HepG2 (cell line): ENCODE data around the gene CAPZB. TPM values are rescaled to one million over a fixed set of nuclear protein-coding genes. Genes with fewer than 3 reads are reported as not detected.
A peak's percentile ranks its signal among the peaks of the same experiment; 100 is the strongest.

Experiments
- ATRX ChIP-seq: sonication (generic); formaldehyde crosslinking; IDR thresholded peaks from 2 replicates; pipeline ENCODE4 v1.4.0; 2020; ENCODE audit warnings: missing genetic modification reagents, borderline replicate concordance
- FOSL1 ChIP-seq: sonication (generic); formaldehyde crosslinking; IDR thresholded peaks from 2 replicates; pipeline ENCODE4 v1.9.0; 2021; ENCODE audit warnings: missing genetic modification reagents, borderline replicate concordance
- FOXK1 ChIP-seq: sonication (generic); formaldehyde crosslinking; IDR thresholded peaks from 2 replicates; pipeline ENCODE4 v1.4.0; 2020; ENCODE audit warnings: low read depth, missing genetic modification reagents, borderline replicate concordance
- ISL2 ChIP-seq: sonication (generic); formaldehyde crosslinking; IDR thresholded peaks from 2 replicates; pipeline ENCODE4 v1.5.0; 2020; ENCODE audit warnings: missing genetic modification reagents
- MED1 ChIP-seq: sonication (generic); formaldehyde crosslinking; IDR thresholded peaks from 2 replicates; pipeline ENCODE4 v1.4.0; 2020; ENCODE audit warnings: missing genetic modification reagents
- PHF21A ChIP-seq: sonication (generic); formaldehyde crosslinking; IDR thresholded peaks from 2 replicates; pipeline ENCODE4 v1.5.0; 2020; ENCODE audit warnings: mild to moderate bottlenecking, missing genetic modification reagents
- SCMH1 ChIP-seq: sonication (generic); formaldehyde crosslinking; IDR thresholded peaks from 2 replicates; pipeline ENCODE4 v1.9.0; 2021; ENCODE audit warnings: missing genetic modification reagents, mild to moderate bottlenecking, borderline replicate concordance
- TOE1 ChIP-seq: sonication (generic); formaldehyde crosslinking; IDR thresholded peaks from 2 replicates; pipeline ENCODE4 v1.4.0; 2020; ENCODE audit warnings: mild to moderate bottlenecking, missing genetic modification reagents
- ZFP36L1 ChIP-seq: sonication (generic); formaldehyde crosslinking; IDR thresholded peaks from 2 replicates; pipeline ENCODE4 v1.8.0; 2022; ENCODE audit warnings: mild to moderate bottlenecking, missing genetic modification reagents, moderate library complexity
- ZNF33A ChIP-seq: sonication (generic); formaldehyde crosslinking; IDR thresholded peaks from 2 replicates; pipeline ENCODE4 v1.5.1; 2020; ENCODE audit warnings: missing genetic modification reagents, mild to moderate bottlenecking, moderate library complexity, borderline replicate concordance
- ZNF501 ChIP-seq: sonication (generic); formaldehyde crosslinking; IDR thresholded peaks from 2 replicates; pipeline ENCODE4 v1.5.1; 2020; ENCODE audit warnings: mild to moderate bottlenecking, moderate library complexity, missing genetic modification reagents
- ZNF510 ChIP-seq: sonication (generic); formaldehyde crosslinking; IDR thresholded peaks from 2 replicates; pipeline ENCODE4 v1.4.0; 2020; ENCODE audit warnings: low read depth, mild to moderate bottlenecking, missing genetic modification reagents
- ZNF557 ChIP-seq: sonication (generic); formaldehyde crosslinking; IDR thresholded peaks from 2 replicates; pipeline ENCODE4 v1.4.0; 2020; ENCODE audit warnings: missing genetic modification reagents
- ZNF616 ChIP-seq: sonication (generic); formaldehyde crosslinking; IDR thresholded peaks from 2 replicates; pipeline ENCODE4 v1.5.0; 2020; ENCODE audit warnings: low read depth, mild to moderate bottlenecking, missing genetic modification reagents
- ZNF747 ChIP-seq: sonication (generic); formaldehyde crosslinking; IDR thresholded peaks from 2 replicates; pipeline ENCODE4 v1.8.1; 2023; ENCODE audit warnings: missing genetic modification reagents, mild to moderate bottlenecking, borderline replicate concordance
- ZSCAN20 ChIP-seq: sonication (generic); formaldehyde crosslinking; IDR thresholded peaks from 2 replicates; pipeline ENCODE4 v1.4.0; 2020; ENCODE audit warnings: missing genetic modification reagents, mild to moderate bottlenecking, borderline replicate concordance
- polyA plus RNA-seq, 8 experiments: library from polyadenylated mRNA; depleted of rRNA in 3 of 8; stranded (reverse) in 7 of 8; unstranded in 1 of 8; fragments of >200 nt; fragmentation: Illumina TruSeq in 4 of 8; extraction: Trizol in 4 of 8; gene quantifications; 2 replicates each; pipeline versions ENCODE4 v1.2.1 to v1.2.3, GENCODE V29; 2011 to 2016; ENCODE audit warnings: low read depth in 4 of 8, missing spikeins in 1 of 8, mixed read lengths in 1 of 8; ENCODE audit not compliant: insufficient read depth in 1 of 8
- total RNA-seq, 5 experiments: library from RNA; depleted of rRNA; stranded (reverse); fragments of >200 nt; fragmentation: Illumina TruSeq; extraction: Trizol; gene quantifications; 2 replicates each; pipeline ENCODE4 v1.2.3, GENCODE V29; 2016; ENCODE audit warnings: low read depth in 1 of 5
- TF ChIP-seq, protein P1 (sequence below): IDR thresholded peaks from 2 replicates; pipeline ENCODE4 v1.6.1; 2016; ENCODE audit warnings: missing compliant biosample characterization, missing genetic modification reagents, borderline replicate concordance
- TF ChIP-seq, protein P2 (sequence below): IDR thresholded peaks from 2 replicates; pipeline ENCODE4 v1.4.0; 2020; ENCODE audit warnings: mild to moderate bottlenecking, missing genetic modification reagents

CAPZB gene
- total and polyA plus RNA-seq, 2 of the 13 experiments (the other 11 are each of a cell fraction or from before 2014, with no cell fraction given) = 58.9 to 76.9 TPM

DNA sequence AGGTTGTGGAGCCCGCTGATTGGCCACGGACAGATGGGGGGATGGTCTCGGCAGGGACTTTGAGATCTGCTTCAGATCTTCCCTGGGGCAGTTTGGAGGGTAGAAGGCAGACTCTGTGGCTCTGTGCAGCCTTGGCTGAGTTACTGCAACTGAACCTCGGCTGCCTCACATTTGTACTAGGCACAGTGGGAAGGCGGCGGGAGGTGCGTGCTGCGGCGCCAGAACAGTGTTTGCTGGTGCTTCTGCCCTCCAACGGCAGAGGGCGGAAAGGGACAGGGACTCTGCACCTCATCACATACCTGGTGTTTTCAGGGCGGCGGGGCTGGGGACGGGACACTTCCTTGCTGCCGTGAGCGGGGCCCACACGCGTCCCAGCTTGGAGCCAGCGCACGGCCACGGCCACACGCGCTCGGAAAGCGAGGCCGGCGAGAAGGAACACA lies 147.0 kb downstream of the CAPZB start (continued):
- TF ChIP-seq, protein P1, sequence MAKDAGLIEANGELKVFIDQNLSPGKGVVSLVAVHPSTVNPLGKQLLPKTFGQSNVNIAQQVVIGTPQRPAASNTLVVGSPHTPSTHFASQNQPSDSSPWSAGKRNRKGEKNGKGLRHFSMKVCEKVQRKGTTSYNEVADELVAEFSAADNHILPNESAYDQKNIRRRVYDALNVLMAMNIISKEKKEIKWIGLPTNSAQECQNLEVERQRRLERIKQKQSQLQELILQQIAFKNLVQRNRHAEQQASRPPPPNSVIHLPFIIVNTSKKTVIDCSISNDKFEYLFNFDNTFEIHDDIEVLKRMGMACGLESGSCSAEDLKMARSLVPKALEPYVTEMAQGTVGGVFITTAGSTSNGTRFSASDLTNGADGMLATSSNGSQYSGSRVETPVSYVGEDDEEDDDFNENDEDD (CRISPR knock-in tag) = peak; percentile 72; the same call in 1 of the 2 replicates
- no peak for TF ChIP-seq ZNF33A (CRISPR knock-in tag)
- no peak for TF ChIP-seq ZNF510 (CRISPR knock-in tag)
- TF ChIP-seq ZNF557 (CRISPR knock-in tag) = no peak
- TF ChIP-seq TOE1 (CRISPR knock-in tag) = no peak
- no peak for TF ChIP-seq SCMH1
- TF ChIP-seq FOSL1 (CRISPR knock-in tag) = no peak
- 0 out of 2 replicates have a peak, but pooled peaks have one; percentile 19 for TF ChIP-seq ZFP36L1 (CRISPR knock-in tag)
- no peak for TF ChIP-seq ISL2 (CRISPR knock-in tag)
- TF ChIP-seq FOXK1 (CRISPR knock-in tag) = no peak
- peak; percentile 68 for TF ChIP-seq MED1 (CRISPR knock-in tag)
- TF ChIP-seq, protein P2, sequence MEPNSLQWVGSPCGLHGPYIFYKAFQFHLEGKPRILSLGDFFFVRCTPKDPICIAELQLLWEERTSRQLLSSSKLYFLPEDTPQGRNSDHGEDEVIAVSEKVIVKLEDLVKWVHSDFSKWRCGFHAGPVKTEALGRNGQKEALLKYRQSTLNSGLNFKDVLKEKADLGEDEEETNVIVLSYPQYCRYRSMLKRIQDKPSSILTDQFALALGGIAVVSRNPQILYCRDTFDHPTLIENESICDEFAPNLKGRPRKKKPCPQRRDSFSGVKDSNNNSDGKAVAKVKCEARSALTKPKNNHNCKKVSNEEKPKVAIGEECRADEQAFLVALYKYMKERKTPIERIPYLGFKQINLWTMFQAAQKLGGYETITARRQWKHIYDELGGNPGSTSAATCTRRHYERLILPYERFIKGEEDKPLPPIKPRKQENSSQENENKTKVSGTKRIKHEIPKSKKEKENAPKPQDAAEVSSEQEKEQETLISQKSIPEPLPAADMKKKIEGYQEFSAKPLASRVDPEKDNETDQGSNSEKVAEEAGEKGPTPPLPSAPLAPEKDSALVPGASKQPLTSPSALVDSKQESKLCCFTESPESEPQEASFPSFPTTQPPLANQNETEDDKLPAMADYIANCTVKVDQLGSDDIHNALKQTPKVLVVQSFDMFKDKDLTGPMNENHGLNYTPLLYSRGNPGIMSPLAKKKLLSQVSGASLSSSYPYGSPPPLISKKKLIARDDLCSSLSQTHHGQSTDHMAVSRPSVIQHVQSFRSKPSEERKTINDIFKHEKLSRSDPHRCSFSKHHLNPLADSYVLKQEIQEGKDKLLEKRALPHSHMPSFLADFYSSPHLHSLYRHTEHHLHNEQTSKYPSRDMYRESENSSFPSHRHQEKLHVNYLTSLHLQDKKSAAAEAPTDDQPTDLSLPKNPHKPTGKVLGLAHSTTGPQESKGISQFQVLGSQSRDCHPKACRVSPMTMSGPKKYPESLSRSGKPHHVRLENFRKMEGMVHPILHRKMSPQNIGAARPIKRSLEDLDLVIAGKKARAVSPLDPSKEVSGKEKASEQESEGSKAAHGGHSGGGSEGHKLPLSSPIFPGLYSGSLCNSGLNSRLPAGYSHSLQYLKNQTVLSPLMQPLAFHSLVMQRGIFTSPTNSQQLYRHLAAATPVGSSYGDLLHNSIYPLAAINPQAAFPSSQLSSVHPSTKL = no peak
- no peak for TF ChIP-seq ZSCAN20
- TF ChIP-seq ZNF747 (CRISPR knock-in tag) = no peak
- peak; percentile 79; the same call in 1 of the 2 replicates for TF ChIP-seq PHF21A
- peak; percentile 70 for TF ChIP-seq ZNF501 (CRISPR knock-in tag)
- no peak for TF ChIP-seq ATRX (CRISPR knock-in tag)
- TF ChIP-seq ZNF616 (CRISPR knock-in tag) = no peak
